ENCODE results near the gene ZNF519. TPM values are rescaled to one million over a fixed set of nuclear protein-coding genes. Genes with fewer than 3 reads are reported as not detected.
A peak's percentile ranks its signal among the peaks of the same experiment; 100 is the strongest.
"Not testable (repeated sequence)": the region's sequence is repeated elsewhere in the genome, so short reads cannot be mapped to it uniquely, and the experiment has no call there.

Gene ZNF519
- total and polyA plus RNA-seq, 7 donors: under 0.01 to 46.0 (median 15.7) TPM; not detected in 1

DNA sequence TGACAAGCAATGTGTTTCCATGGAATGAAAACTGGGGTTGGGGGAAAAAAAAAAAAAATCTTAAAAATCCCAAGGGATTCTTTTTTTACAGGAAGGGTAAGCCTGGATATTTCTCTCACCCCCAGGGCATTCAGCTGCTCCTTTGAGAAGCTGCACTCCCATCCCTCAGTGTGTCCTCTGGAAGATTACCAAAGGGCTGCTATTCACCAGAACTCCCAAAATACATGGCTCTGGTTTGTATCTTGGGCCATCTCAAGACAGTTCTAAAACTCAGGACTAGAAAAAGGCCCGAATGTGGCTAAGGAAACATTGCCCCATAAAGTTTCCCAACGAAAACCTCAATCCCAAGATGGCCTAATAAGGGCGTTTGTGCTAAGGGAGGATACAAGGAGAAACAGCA lies 1.4 kb downstream of the ZNF519 start:
- Histone ChIP-seq H3K4me3 (peak overlapping the region in 1 of 4 donors; percentile 58), H3K4me1 (peaks cover 0 to 12% (median 3%) of the 10 kb centered on the region in 4 donors), H3K27ac (peak overlapping the region in 3 of 4 donors; percentile 73 to 83 (median 79))
- intact Hi-C loops (cut with DNase I); H3K9me3 ChIP-seq; DNase-seq; H3K36me3 ChIP-seq; H3K27me3 ChIP-seq: not testable (repeated sequence)
- peak; percentile 30 to 60 (median 48) for TF ChIP-seq POLR2AphosphoS5 (IDR thresholded peaks at IDR 0.05)
- 52 to 66% methylated on average over 2 of the region's 3 CpGs for WGBS, 2 donors

DNA sequence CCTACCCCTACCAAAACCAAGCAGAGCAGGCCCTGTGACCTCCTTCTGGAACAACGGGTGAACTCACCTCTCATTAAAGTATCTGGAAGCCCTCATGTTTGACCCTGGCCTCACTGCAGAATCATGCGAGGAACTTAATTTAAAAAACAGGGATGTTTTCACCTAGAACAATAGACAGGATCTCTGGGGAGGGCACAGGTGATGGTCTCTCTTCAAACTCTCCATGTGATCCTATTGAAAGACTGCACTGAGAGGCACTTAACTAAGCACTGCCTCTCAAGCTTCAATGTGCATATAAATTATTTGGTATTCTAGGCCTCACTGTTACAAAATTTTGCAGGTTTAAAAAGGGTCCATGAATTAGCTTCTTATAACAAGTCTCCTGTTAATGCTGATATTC lies 7.5 kb downstream of the ZNF519 start:
- Histone ChIP-seq H3K36me3 (no peaks in the 10 kb centered on the region), H3K4me1 (peaks cover 0 to 6% (median 0%) of the 10 kb centered on the region in 4 donors), H3K4me3 (no peak overlapping the region), H3K27ac (no peak overlapping the region), H3K27me3 (no peaks in the 10 kb centered on the region), H3K9me3 (no peaks in the 10 kb centered on the region)
- WGBS, 2 donors: 81 to 85% methylated on average over 2 of the region's 2 CpGs
- no peak for DNase-seq
- intact Hi-C loops (cut with DNase I): no loop called here
- no peak for TF ChIP-seq POLR2A (IDR thresholded peaks at IDR 0.05)
- no peak for TF ChIP-seq EP300 (IDR thresholded peaks at IDR 0.05)
- TF ChIP-seq, protein P1, sequence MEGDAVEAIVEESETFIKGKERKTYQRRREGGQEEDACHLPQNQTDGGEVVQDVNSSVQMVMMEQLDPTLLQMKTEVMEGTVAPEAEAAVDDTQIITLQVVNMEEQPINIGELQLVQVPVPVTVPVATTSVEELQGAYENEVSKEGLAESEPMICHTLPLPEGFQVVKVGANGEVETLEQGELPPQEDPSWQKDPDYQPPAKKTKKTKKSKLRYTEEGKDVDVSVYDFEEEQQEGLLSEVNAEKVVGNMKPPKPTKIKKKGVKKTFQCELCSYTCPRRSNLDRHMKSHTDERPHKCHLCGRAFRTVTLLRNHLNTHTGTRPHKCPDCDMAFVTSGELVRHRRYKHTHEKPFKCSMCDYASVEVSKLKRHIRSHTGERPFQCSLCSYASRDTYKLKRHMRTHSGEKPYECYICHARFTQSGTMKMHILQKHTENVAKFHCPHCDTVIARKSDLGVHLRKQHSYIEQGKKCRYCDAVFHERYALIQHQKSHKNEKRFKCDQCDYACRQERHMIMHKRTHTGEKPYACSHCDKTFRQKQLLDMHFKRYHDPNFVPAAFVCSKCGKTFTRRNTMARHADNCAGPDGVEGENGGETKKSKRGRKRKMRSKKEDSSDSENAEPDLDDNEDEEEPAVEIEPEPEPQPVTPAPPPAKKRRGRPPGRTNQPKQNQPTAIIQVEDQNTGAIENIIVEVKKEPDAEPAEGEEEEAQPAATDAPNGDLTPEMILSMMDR (IDR thresholded peaks at IDR 0.05): no peak
- no peak for TF ChIP-seq POLR2AphosphoS5 (IDR thresholded peaks at IDR 0.05)

DNA sequence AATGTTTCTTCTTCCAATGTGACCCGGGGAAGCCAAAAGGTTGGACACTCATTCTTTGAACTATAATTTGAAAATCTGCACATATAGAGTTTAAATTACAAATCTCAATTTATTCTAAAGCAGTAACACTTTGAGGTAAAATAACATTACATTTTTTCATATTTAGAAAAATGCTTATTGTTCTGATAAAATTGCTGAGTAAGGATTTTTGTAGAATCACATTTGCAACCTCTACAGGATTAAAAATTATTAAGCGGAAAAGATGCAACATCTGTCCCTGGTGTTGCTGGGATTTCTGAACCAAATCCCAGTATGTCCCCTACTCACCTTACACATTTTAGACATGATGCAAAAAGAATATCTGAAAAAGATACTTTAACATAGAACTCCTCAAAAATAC lies 10.1 kb downstream of the ZNF519 start:
- no peaks in the 10 kb centered on the region for H3K36me3 ChIP-seq
- intact Hi-C loops (cut with DNase I): no loop called here
- H3K27ac ChIP-seq: no peak overlapping the region
- DNase-seq: no peak
- H3K4me3 ChIP-seq: no peak overlapping the region
- H3K4me1 ChIP-seq: no peaks in the 10 kb centered on the region
- H3K9me3 ChIP-seq: no peaks in the 10 kb centered on the region
- no peaks in the 10 kb centered on the region for H3K27me3 ChIP-seq
- no peak for TF ChIP-seq POLR2A (IDR thresholded peaks at IDR 0.05)
- TF ChIP-seq POLR2AphosphoS5 (IDR thresholded peaks at IDR 0.05): no peak
- TF ChIP-seq, protein P1 (IDR thresholded peaks at IDR 0.05): no peak
- 99% methylated on average over 2 of the region's 2 CpGs for WGBS, 2 donors

DNA sequence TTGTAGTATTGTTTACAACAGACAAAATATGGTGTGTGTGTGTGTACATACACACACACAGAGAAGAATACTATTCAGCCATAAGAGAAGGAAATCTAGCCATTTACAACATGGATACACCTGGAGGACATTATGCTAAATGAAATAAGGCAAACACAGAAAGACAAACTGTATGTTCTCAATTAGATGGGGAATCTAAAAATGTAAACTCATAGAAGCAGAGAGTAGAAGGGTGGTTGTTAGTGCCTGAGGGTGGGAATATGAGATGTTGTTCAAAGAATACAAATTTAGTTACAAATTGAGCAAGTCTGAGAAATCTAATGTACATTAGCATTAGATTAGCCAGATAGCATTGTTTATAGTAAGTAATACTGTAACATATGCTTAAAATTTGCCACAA lies 11.3 kb downstream of the ZNF519 start:
- no peak for TF ChIP-seq EP300 (IDR thresholded peaks at IDR 0.05)
- TF ChIP-seq, protein P1 (IDR thresholded peaks at IDR 0.05): no peak
- TF ChIP-seq POLR2AphosphoS5 (IDR thresholded peaks at IDR 0.05): no peak
- no peak for TF ChIP-seq POLR2A (IDR thresholded peaks at IDR 0.05)
- Histone ChIP-seq H3K4me3 (no peak overlapping the region), H3K27ac (no peak overlapping the region), H3K36me3 (no peaks in the 10 kb centered on the region), H3K27me3 (no peaks in the 10 kb centered on the region), H3K4me1 (no peaks in the 10 kb centered on the region), H3K9me3 (no peaks in the 10 kb centered on the region)
- no peak for DNase-seq
- intact Hi-C loops (cut with DNase I): no loop called here

DNA sequence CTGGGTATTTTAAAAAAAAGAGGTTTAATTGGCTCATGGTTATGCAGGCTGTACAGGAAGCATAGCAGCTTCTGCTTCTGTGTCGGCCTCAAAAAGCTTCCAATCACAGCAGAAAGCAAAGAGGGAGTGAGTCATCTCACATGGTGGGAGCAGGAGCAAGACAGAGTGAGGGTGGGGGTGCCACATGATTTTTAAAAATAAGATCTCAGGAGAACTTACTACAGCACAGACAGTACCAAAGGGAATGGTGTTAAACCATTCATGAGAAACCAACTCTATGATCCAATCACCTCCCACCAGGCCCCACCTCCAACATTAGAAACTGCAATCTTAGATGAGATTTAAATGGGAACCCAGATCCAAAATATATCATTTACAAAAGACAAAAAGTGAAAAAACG lies 14.6 kb downstream of the ZNF519 start:
- peaks cover 0 to 2% (median 0%) of the 10 kb centered on the region in 4 donors for H3K9me3 ChIP-seq
- no peaks in the 10 kb centered on the region for H3K36me3 ChIP-seq
- H3K27ac ChIP-seq: no peak overlapping the region
- no peak for DNase-seq
- WGBS, 2 donors: 90% methylated on average over 2 of the region's 2 CpGs
- TF ChIP-seq, protein P1 (IDR thresholded peaks at IDR 0.05): no peak
- no peak for TF ChIP-seq POLR2AphosphoS5 (IDR thresholded peaks at IDR 0.05)
- TF ChIP-seq POLR2A (IDR thresholded peaks at IDR 0.05): no peak
- TF ChIP-seq EP300 (IDR thresholded peaks at IDR 0.05): no peak
- intact Hi-C loops (cut with DNase I): no loop called here
- H3K4me1 ChIP-seq: no peaks in the 10 kb centered on the region
- H3K4me3 ChIP-seq: no peak overlapping the region
- H3K27me3 ChIP-seq: no peaks in the 10 kb centered on the region

Measured in sigmoid colon (tissue), 7 donors.